Endodermal cell (in vitro differentiated cells): ENCODE measurements around the gene FOXA3. TPM values are rescaled to one million over a fixed set of nuclear protein-coding genes. Genes with fewer than 3 reads are reported as not detected.

Experiments
- DNase-seq: peaks from one replicate; pipeline ENCODE4 v3.0.0-alpha.2; 2017
- H3K27ac ChIP-seq: 2 replicates; pipeline ENCODE4 v1.5.1; 2013; ENCODE audit warnings: mild to moderate bottlenecking, low read depth, low read length, moderate library complexity
- H3K27me3 ChIP-seq: 2 replicates; pipeline ENCODE4 v1.6.1; 2013; ENCODE audit warnings: mild to moderate bottlenecking, low read length, moderate library complexity; ENCODE audit not compliant: insufficient read depth, control insufficient read depth, poor library complexity, severe bottlenecking
- H3K36me3 ChIP-seq: 2 replicates; pipeline ENCODE4 v1.7.0; 2013; ENCODE audit warnings: mild to moderate bottlenecking, low read length, moderate library complexity; ENCODE audit not compliant: control insufficient read depth, insufficient read depth
- H3K4me1 ChIP-seq: one replicate; pipeline ENCODE4 v1.7.0; 2013; ENCODE audit warnings: low read length; ENCODE audit not compliant: control insufficient read depth, insufficient read depth
- H3K4me3 ChIP-seq: 2 replicates; pipeline ENCODE4 v1.5.1; 2013; ENCODE audit warnings: mild to moderate bottlenecking, low read length, moderate library complexity
- H3K9ac ChIP-seq: 2 replicates; pipeline ENCODE4 v1.6.1; 2013; ENCODE audit warnings: mild to moderate bottlenecking, low read length, moderate library complexity; ENCODE audit not compliant: poor library complexity, severe bottlenecking; ENCODE audit errors: extremely low read depth
- H3K9me3 ChIP-seq: 2 replicates; pipeline ENCODE4 v1.6.1; 2013; ENCODE audit warnings: mild to moderate bottlenecking, low read length, moderate library complexity; ENCODE audit not compliant: control insufficient read depth
- H3K27ac Mint-ChIP-seq: 2 replicates; pipeline ENCODE4 v1.8.0; 2020; ENCODE audit warnings: mixed read lengths
- H3K27me3 Mint-ChIP-seq: 2 replicates; pipeline ENCODE4 v1.8.0; 2021; ENCODE audit warnings: mild to moderate bottlenecking, mixed read lengths; ENCODE audit not compliant: insufficient read depth
- H3K36me3 Mint-ChIP-seq: 2 replicates; pipeline ENCODE4 v1.8.0; 2020; ENCODE audit warnings: low read depth, mixed read lengths
- H3K4me1 Mint-ChIP-seq: 2 replicates; pipeline ENCODE4 v1.8.0; 2020; ENCODE audit warnings: mixed read lengths
- H3K4me3 Mint-ChIP-seq: 2 replicates; pipeline ENCODE4 v1.8.0; 2020; ENCODE audit warnings: mild to moderate bottlenecking, moderate library complexity, mixed read lengths
- H3K9me3 Mint-ChIP-seq: 2 replicates; pipeline ENCODE4 v1.8.0; 2020; ENCODE audit warnings: mild to moderate bottlenecking, mixed read lengths
- CTCF ChIP-seq: fragments of 200-600 bp; sonication (generic); conservative IDR thresholded peaks from 2 replicates; pipeline ENCODE4 v1.5.0; 2021; ENCODE audit warnings: antibody characterized with exemption, mild to moderate bottlenecking
- WGBS, 2 experiments: methylation state at CpG; one replicate each; pipeline versions ENCODE4 v1.1.5 to v1.1.7; 2013; ENCODE audit warnings: missing lambda C conversion rate in 2 of 2, mixed read lengths in 1 of 2; ENCODE audit not compliant: insufficient coverage in 1 of 2, insufficient read length in 1 of 2; 5-methylcytosine and 5-hydroxymethylcytosine counted together
- total RNA-seq, 2 donors: library from RNA; stranded (reverse); fragmentation: NEBNext Ultra II Directional in 1 of 2; extraction: Animal tissue kit (Norgen Biotek cat#: 25700) in 1 of 2; gene quantifications; 2 replicates in 1 of 2; 3 replicates in 1 of 2; pipeline ENCODE4 v1.2.1, GENCODE V29; 2021

The FOXA3 gene
- total RNA-seq, 2 donors from 2014 or later: 54.2 to 58.1 TPM

GRCh38 chr19:45874620-45874966 lies 10.5 kb downstream of the FOXA3 start:
- peaks cover 26% of the 10 kb centered on the region for H3K36me3 Mint-ChIP-seq
- Histone ChIP-seq H3K4me3 (no peak overlapping the region), H3K27ac (no peak overlapping the region), H3K9me3 (no peaks in the 10 kb centered on the region), H3K9ac (no peak overlapping the region), H3K27me3 (no peaks in the 10 kb centered on the region), H3K4me1 (peaks cover 15% of the 10 kb centered on the region), H3K36me3 (peaks cover 20% of the 10 kb centered on the region)
- no peak for TF ChIP-seq CTCF
- no peak overlapping the region for H3K4me3 Mint-ChIP-seq
- peaks cover 48% of the 10 kb centered on the region for H3K4me1 Mint-ChIP-seq
- WGBS, 2 experiments: 95 to 100% methylated on average over 2 to 7 of the region's 7 CpGs
- DNase-seq: no peak
- no peaks in the 10 kb centered on the region for H3K27me3 Mint-ChIP-seq
- H3K27ac Mint-ChIP-seq: peak overlapping the region; percentile 48
- H3K9me3 Mint-ChIP-seq: no peaks in the 10 kb centered on the region

- peaks cover 56% of the 10 kb centered on the region for H3K4me1 Mint-ChIP-seq
- H3K9ac ChIP-seq: no peak overlapping the region
- peaks cover 12% of the 10 kb centered on the region for H3K36me3 ChIP-seq
These were observed 12.0 kb downstream of the FOXA3 start for GRCh38 chr19:45876161-45876410.

DNA sequence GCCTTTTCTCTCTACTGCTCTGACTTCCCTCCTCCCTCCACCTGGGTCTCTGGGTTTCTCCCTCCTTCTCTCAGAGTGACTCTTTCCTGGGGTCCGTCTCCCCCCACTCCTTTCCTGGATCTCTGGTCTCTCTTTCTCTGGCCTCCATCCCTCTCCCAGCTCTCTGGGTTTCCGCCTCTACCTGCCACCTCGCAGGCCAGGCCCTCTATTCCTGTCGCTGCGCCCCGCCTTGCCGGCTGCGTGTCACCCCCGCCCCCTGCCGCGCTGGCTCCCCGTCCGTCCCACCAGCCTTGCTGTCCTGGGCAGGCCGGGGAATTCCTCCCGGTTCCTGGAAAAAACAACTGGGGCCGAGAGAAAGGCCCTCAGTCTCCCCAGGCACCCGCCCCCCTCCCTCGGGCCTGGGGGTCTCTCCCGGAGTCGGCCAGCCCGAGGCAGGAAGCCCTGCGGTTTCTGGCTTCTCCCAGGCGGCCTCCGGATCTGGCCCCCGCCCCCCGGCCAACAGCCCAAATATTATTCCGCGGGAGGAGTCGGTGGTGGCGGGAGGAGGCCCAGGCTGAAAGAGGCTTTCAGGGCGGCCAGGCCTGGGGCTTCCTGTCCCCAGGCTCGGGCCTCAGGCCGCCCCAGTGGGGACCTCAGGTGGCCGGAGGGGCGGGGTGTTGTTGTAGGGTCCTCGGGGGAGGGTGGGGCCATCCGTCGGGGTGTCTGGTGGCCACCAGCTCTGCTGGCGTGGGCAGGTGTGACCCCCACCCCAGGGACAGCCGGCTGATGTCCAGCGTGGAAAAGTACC lies 12.5 kb downstream of the FOXA3 start:
- no peak overlapping the region for H3K9ac ChIP-seq
- peak overlapping the region; percentile 58 for H3K27ac Mint-ChIP-seq
- H3K27ac ChIP-seq: no peak overlapping the region

More at GRCh38 chr19:45876161-45876410, 12.0 kb downstream of the FOXA3 start:
- Histone ChIP-seq H3K9me3 (no peaks in the 10 kb centered on the region), H3K27ac (no peak overlapping the region), H3K27me3 (no peaks in the 10 kb centered on the region), H3K4me3 (no peak overlapping the region), H3K4me1 (peaks cover 15% of the 10 kb centered on the region)
- TF ChIP-seq CTCF: no peak
- DNase-seq: no peak
- Mint-ChIP-seq H3K27me3 (no peaks in the 10 kb centered on the region), H3K9me3 (no peaks in the 10 kb centered on the region), H3K27ac (peak overlapping the region; percentile 58), H3K4me3 (peak overlapping the region; percentile 41), H3K36me3 (peaks cover 24% of the 10 kb centered on the region)
- 69 to 70% methylated on average over 4 of the region's 4 CpGs for WGBS, 2 experiments

More for the DNA sequence above, 12.5 kb downstream of the FOXA3 start:
- peaks cover 11% of the 10 kb centered on the region for H3K36me3 ChIP-seq
- TF ChIP-seq CTCF: no peak
- peaks cover 17% of the 10 kb centered on the region for H3K4me1 ChIP-seq
- Mint-ChIP-seq H3K4me1 (peaks cover 61% of the 10 kb centered on the region), H3K4me3 (peak overlapping the region; percentile 41), H3K9me3 (no peaks in the 10 kb centered on the region), H3K27me3 (no peaks in the 10 kb centered on the region), H3K36me3 (peaks cover 20% of the 10 kb centered on the region)
- H3K4me3 ChIP-seq: no peak overlapping the region
- peak; percentile 85 for DNase-seq
- WGBS, 2 experiments: 29 to 38% methylated on average over 9 to 41 of the region's 41 CpGs
- no peaks in the 10 kb centered on the region for H3K27me3 ChIP-seq
- H3K9me3 ChIP-seq: no peaks in the 10 kb centered on the region
